HG02840 (cell line): ENCODE data around the gene ANP32A.
"Not testable (repeated sequence)": the region's sequence is repeated elsewhere in the genome, so short reads cannot be mapped to it uniquely, and the experiment has no call there.

Experiments
- ATAC-seq: cut with Tn5 transposase; IDR thresholded peaks from one replicate; pipeline ENCODE4 v1.9.1; 2021; ENCODE audit warnings: mild to moderate bottlenecking, moderate library complexity, moderate number of reproducible peaks; ENCODE audit not compliant: unreplicated experiment, low FRiP score

Gene ANP32A

DNA sequence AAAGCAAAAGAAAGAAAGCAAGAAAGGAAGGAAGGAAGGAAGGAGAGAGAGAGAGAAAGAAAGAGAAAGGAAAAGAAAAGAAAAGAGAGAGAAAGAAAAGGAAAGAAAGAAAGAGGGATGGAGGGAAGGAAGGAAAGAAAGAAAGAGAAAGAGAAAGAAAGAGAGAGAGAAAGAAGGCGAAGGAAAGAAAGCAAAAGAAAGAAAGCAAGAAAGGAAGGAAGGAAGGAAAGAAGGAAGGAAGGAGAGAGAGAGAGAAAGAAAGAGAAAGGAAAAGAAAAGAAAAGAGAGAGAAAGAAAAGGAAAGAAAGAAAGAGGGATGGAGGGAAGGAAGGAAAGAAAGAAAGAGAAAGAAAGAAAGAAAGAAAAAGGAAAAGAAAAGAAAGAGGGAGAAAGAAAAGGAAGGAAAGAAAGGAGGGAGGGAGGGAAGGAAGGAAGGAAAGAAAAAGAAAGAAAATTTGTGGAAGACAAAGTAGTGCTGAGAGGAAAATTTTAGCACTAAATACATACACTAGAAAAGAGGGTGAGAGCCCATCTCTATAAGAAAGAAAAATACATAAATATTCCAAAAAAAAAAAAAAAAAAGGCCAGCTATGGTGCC is 60.6 kb downstream of the ANP32A start:
- ATAC-seq, result not testable (repeated sequence)

- no peak for ATAC-seq
Observed at GRCh38 chr15:68755731-68756130, 65.0 kb downstream of the ANP32A start.

DNA sequence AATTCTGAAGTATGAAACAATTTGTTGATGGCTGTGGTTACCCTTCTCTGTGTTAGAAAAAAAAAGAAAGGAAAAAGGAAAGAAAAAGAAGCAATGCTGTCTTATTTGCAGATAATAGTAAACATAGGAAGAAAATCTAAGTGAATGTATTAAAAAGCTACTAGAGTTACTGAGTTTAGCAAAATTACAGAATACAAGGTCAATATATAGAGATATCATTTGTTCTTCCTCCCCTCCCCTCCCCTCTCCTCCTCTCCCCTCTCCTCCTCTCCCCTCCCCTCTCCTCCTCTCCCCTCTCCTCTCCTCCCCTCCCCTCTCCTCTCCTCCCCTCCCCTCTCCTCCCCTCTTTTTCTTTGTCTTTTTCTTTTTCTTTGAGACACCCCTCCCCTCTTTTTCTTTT is 69.1 kb downstream of the ANP32A start:
- no peak for ATAC-seq

DNA sequence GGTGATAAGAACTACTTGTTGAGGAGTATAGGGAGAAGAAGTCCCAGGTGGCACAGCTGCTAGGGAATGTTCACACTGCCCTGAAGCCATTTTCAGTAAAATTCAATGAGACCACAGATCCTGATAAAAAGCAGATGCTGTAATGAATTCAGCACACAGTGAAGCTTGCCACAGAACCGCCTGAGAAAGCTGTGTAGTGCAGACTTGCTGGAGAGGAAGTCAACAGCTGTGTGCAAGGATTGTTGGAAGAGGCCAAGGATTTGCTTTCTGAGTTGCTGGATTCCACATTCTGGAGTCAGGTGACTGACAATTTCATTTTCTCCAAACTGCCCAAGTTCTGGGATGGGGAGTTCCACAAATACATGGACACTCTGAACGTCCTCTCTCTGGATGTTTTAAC is 70.9 kb downstream of the ANP32A start:
- no peak for ATAC-seq

- ATAC-seq, result no peak
Observed at GRCh38 chr15:68749365-68749764, 71.3 kb downstream of the ANP32A start.

GRCh38 chr15:68743256-68743655 is 77.4 kb downstream of the ANP32A start:
- no peak for ATAC-seq

DNA sequence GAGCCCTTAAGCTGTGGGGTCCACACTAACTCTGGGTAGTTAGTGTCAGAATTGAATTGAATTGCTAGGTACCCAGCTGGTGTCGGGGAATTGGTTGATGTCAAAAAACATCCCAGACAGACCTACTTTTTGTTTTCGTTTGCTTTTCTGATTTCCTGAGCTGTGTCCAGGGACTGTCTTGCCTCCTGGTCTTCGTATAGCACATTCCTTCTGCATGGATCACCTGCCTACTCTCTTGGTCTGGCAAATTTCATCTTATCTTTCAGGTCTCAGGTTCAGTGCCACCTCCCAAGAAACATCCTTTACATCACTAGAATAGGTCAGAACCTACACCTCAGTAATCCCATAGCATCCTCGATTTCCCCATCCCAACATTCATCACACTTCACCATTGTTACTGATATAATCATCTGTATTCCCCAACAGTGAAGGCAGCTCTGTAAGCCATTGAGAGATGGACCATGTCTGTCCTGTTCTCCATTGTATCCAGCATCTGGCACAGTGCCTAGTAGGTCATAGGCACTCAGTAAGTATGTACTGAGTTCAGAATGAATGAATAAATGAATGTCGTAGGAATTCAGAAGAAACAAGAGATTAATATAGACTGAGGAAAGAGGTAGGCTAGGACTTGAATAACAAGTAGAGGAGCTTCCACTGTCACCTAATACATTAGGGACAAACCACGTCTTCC is 81.2 kb downstream of the ANP32A start:
- ATAC-seq, result no peak

- no peak for ATAC-seq
Observed at GRCh38 chr15:68735610-68736009, 85.1 kb downstream of the ANP32A start.

DNA sequence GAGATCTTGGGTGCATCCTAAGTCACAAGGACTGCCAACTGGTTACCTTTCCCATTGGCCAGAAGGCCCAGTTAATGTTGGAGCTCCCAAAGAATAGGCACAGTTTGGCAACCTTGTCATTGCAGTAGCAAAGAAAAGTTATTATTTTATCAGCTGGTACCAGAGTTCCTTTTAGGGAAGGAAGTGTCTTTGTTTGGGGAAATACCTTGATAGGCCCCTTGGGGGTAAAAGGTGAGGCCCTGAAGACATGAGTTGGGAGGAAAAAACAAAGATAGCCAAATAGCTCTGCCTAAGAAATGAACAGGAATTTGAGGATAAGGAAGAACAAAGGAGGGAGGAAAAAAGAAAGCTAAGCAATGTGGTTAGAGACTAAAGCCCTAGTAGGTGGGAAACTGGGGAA is 85.8 kb downstream of the ANP32A start:
- ATAC-seq, result no peak

DNA sequence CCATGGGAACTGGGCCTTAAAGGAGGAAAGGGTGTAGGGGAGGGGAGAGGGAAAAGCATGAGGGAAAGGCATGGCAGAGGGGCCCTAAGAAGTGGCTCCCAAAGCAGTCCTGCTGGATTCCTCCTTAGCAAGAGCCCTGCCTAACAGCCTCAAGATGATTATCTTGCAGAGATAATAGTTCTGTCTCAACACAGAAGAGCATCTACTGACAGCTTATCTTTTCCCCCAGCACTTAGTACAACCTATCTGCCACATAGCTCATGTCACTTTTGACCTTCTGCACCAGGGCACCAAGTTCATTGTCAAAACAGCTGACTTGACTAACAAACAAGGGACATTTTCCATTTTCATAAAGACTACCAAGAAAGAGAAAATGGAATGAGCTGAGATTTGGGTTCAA is 86.3 kb downstream of the ANP32A start:
- ATAC-seq, result no peak

- ATAC-seq, result no peak
Observed at GRCh38 chr15:68733666-68734065, 87.0 kb downstream of the ANP32A start.

DNA sequence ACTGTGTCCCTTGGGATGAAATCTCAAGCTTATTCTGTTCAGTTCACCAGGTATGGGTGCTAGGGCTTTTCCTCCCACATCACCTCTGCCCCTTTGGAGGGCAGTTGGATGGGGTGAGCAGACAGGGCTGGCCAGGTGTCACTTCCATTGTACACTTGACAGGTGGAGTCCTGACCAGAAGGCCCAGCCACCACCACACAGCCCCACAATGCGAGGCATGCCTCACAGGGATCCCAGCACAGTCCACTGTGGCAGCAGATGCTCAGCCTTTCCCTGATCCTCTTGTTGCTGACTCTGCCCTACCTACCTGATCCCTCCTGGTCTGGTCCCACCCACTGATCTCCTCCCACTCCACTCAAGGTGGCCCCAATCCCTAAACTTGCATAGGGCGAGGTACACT is 88.2 kb downstream of the ANP32A start:
- no peak for ATAC-seq

DNA sequence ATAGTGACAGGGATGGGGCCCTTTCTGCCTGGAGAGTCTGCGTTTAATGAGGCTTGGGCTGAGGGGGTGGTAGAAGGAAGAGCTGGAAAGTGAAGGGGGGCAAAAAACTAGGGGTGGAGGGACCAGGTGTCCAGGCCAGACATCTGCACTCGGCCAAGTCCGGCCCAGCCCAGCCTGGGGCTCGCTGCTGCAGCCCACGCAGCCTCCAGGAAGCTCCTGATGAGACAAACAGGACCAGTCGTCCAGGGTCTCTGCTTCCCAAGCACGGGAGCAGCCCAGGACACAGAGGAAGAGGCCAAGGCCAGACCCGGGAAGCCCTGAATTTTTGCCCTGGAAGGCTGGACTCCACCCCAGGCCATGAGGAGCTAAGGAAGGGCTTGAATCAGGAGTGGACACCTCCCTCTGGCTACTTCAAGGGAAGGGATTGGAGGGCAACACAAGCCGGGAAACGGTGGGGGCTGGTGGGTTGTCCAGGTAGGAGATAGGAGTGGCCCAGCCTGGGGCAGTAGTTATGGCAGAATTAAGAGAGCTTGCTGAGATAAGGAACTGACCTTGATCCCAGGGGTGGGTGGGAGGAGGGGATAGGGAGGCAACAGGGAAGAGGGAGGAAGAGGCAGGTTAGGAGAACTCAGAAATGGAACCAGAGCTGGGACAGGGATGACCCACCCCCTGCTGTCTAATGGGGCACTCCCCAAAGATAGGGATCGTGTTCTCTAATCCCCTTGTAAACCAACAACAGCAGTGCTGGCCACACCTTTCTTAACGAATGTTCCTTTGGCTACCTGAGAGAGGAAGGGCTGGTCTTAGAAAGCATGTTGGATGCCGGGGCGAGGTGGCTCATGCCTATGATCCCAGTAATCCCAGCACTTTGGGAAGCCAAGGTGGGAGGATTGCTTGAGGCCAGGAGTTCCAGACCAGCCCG is 89.5 kb downstream of the ANP32A start:
- no peak for ATAC-seq

DNA sequence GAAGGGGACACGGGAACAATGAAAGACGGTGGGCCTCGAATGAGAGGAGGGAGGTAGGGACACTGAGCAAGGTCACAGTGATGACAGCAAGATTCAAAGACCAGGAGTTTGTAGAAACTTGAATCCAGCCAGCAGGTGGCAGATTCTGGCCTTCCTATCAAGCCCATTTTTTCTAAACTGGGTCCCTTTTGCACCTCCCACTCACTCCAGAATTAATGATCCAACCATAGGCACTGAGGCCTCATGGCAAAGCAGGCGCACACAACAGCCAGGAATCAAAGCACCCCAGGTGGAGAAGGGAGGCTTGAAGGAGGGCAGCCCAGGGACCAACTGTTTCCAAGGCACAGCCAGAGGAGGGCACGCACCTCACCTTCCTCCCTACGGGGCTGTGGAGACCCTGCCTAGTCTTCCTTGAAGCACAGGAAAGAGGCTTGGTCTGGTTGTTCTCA is 90.2 kb downstream of the ANP32A start:
- no peak for ATAC-seq

DNA sequence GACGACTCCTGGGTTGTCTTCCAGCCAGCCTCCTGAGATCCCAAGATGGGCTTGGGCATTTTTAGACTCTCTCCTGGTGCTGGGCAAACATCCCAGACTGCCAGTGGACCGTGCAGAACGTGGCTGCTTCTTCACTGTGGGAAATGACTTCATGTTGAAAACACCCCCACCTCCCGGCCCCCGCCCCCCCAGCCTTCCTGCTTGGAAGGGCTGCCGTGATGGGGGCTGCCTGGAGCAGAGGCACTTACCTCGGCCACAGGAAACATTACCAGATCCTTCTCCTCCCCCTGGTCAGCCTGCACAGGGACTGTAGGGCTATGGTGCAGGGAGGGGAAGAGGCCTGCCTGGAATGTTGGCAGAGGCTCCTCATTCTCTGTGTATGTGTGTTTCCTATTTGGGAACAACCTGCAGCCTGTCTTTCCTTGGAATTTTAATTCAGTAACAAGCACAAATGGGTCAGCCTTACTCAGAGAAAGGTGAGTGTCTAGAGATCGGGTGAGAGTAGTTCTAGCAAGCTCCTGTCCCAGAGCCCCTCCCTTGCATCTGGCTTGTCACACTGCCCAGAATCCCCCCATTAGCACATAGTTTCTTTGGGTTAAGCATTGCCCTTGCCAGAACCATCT is 90.8 kb downstream of the ANP32A start:
- no peak for ATAC-seq
